Dendritic cell treated with granulocyte-macrophage colony-stimulating factor and Interleukin-4, amounts not matched to agents 40 ng/mL and 50 ng/mL, for 4 days (primary cell): Measurements from ENCODE around the gene RAP1GDS1.
"Not testable (repeated sequence)": the region's sequence is repeated elsewhere in the genome, so short reads cannot be mapped to it uniquely, and the experiment has no call there.

Experiments used
- H3K27ac Mint-ChIP-seq: one replicate; pipeline ENCODE4 v1.8.0; 2022; ENCODE audit warnings: mild to moderate bottlenecking, mixed read lengths
- H3K27me3 Mint-ChIP-seq: one replicate; pipeline ENCODE4 v1.8.0; 2022; ENCODE audit warnings: mild to moderate bottlenecking, mixed read lengths
- H3K36me3 Mint-ChIP-seq: one replicate; pipeline ENCODE4 v1.8.0; 2022; ENCODE audit warnings: low read depth, mixed read lengths
- H3K4me1 Mint-ChIP-seq: one replicate; pipeline ENCODE4 v1.8.0; 2022; ENCODE audit warnings: low read depth, mixed read lengths
- H3K4me3 Mint-ChIP-seq: one replicate; pipeline ENCODE4 v1.8.0; 2022; ENCODE audit warnings: mild to moderate bottlenecking, moderate library complexity, mixed read lengths
- H3K9me3 Mint-ChIP-seq: one replicate; pipeline ENCODE4 v1.8.0; 2022; ENCODE audit warnings: mixed read lengths
- intact Hi-C: fragments of 100-400 bp; cut with micrococcal nuclease; formaldehyde crosslinking; loops from one replicate; pipeline ENCODE4 v1.15.0; 2022

Gene RAP1GDS1

GRCh38 chr4:98448908-98449307, 187.7 kb downstream of the RAP1GDS1 start:
- Mint-ChIP-seq H3K4me1 (peaks cover 24% of the 10 kb centered on the region), H3K4me3 (no peak overlapping the region), H3K9me3 (no peaks in the 10 kb centered on the region), H3K27ac (no peak overlapping the region), H3K36me3 (peaks cover 7% of the 10 kb centered on the region), H3K27me3 (no peaks in the 10 kb centered on the region)
- intact Hi-C loops: loop anchor here (10.0 kb wide), 1 partner anchor 294 kb away; no protein-coding TSS in a partner anchor

DNA sequence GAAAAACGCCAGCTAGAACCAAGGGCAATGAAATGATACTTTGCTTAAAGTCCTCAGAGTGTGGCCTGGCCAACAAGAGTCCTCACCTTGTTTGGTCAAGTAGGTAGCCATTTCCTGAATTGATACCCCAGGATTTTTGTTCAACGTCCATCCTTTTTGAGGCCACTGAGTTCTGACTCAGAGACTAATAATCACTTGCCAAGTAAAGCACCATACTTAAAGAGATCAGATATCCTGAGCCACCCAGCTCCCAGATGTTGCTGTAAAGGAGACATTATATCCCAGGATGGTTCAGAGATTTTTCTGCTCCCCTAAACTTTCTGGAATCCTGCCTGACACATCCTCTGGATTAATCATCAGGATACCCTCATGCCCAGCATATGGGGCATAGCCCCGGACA, 190.9 kb downstream of the RAP1GDS1 start:
- Mint-ChIP-seq H3K4me1 (peaks cover 12% of the 10 kb centered on the region), H3K27me3 (no peaks in the 10 kb centered on the region), H3K4me3 (no peak overlapping the region), H3K9me3 (no peaks in the 10 kb centered on the region), H3K36me3 (no peaks in the 10 kb centered on the region), H3K27ac (no peak overlapping the region)
- intact Hi-C loops: no loop called here

- H3K27ac Mint-ChIP-seq, H3K36me3 Mint-ChIP-seq, H3K4me3 Mint-ChIP-seq, H3K27me3 Mint-ChIP-seq, H3K9me3 Mint-ChIP-seq, intact Hi-C loops, H3K4me1 Mint-ChIP-seq: not testable (repeated sequence)
Observed at GRCh38 chr4:98457422-98457821, 196.2 kb downstream of the RAP1GDS1 start.

GRCh38 chr4:98461121-98461865, 200.1 kb downstream of the RAP1GDS1 start:
- H3K27ac Mint-ChIP-seq, intact Hi-C loops, H3K4me1 Mint-ChIP-seq, H3K27me3 Mint-ChIP-seq, H3K9me3 Mint-ChIP-seq, H3K36me3 Mint-ChIP-seq, H3K4me3 Mint-ChIP-seq: not testable (repeated sequence)

DNA sequence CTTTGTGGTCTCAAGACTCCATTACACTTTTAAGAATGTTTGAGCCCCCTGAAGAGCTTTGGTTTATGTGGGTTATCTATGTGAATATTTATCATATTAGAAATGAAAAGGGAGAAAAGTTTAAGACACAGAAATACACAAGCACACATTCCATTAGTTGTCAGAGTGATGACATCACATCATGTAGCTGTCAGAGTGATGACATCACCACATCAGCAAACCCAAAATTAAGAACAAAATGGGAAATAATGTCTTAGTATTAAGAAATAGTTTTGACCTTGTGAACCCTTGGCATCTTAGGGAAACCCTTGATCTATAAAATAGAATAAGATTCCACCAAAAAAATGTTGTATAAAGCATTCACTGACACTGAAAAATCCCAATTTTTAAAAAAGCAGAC, 201.3 kb downstream of the RAP1GDS1 start:
- H3K27ac Mint-ChIP-seq: no peak overlapping the region
- intact Hi-C loops: no loop called here
- H3K4me1 Mint-ChIP-seq: no peaks in the 10 kb centered on the region
- H3K9me3 Mint-ChIP-seq: no peaks in the 10 kb centered on the region
- no peaks in the 10 kb centered on the region for H3K27me3 Mint-ChIP-seq
- H3K36me3 Mint-ChIP-seq: no peaks in the 10 kb centered on the region
- no peak overlapping the region for H3K4me3 Mint-ChIP-seq

DNA sequence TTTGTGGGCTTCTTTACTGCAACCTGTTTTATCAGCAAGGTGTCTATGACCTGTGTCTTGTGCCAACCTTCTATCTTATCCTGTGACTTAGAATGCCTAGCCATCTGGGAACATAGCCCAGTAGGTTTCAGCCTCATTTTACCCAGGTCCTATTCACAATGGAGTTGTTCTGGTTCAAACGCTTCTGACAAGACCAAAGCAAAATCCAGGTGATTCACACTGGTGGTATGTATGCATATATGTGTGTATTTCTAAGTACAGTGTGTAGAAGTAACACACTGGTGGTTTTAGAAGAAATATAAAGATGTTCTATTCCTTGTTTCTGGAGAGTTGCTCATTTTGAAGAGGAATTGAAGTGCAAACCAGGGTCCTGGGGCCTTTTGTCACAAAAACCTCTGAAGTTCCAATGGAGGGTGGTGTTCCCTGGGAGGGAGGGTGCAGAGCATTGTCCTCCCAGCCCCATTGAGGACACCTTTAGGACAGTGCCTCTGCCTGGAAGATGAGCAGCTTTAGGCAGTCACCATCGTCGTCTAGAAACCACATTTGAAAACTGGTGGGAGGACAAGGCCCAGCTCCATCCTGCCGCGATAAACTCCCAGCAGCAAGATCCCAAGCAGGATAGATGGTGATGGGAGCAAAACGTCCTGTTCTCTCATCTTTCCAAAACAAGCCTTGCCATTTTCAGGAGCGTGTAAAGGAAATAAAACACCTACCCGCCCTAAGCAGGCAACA, 205.8 kb downstream of the RAP1GDS1 start:
- H3K27me3 Mint-ChIP-seq: peaks cover 8% of the 10 kb centered on the region
- H3K9me3 Mint-ChIP-seq: peaks cover 2% of the 10 kb centered on the region
- intact Hi-C loops: loop anchor here (1.0 to 5.0 kb wide), 3 partner anchors 315 to 938 kb away; no protein-coding TSS in a partner anchor
- no peak overlapping the region for H3K27ac Mint-ChIP-seq
- H3K4me3 Mint-ChIP-seq: no peak overlapping the region
- peaks cover 6% of the 10 kb centered on the region for H3K4me1 Mint-ChIP-seq
- H3K36me3 Mint-ChIP-seq: no peaks in the 10 kb centered on the region

- H3K27me3 Mint-ChIP-seq: peaks cover 8% of the 10 kb centered on the region
- no peaks in the 10 kb centered on the region for H3K36me3 Mint-ChIP-seq
- no peak overlapping the region for H3K27ac Mint-ChIP-seq
- peaks cover 8% of the 10 kb centered on the region for H3K9me3 Mint-ChIP-seq
- intact Hi-C loops: loop anchor here (1.0 to 5.0 kb wide), 3 partner anchors 315 to 938 kb away; no protein-coding TSS in a partner anchor
- peak overlapping the region; percentile 64 for H3K4me3 Mint-ChIP-seq
- H3K4me1 Mint-ChIP-seq: peaks cover 6% of the 10 kb centered on the region
Observed at GRCh38 chr4:98467627-98468072, 206.5 kb downstream of the RAP1GDS1 start.

- Mint-ChIP-seq H3K36me3 (no peaks in the 10 kb centered on the region), H3K27me3 (peaks cover 8% of the 10 kb centered on the region), H3K9me3 (peaks cover 9% of the 10 kb centered on the region), H3K4me1 (peaks cover 6% of the 10 kb centered on the region), H3K4me3 (no peak overlapping the region), H3K27ac (no peak overlapping the region)
- intact Hi-C loops: loop anchor here (5.0 kb wide), 1 partner anchor 316 kb away; no protein-coding TSS in a partner anchor
Observed at GRCh38 chr4:98468709-98469108, 207.5 kb downstream of the RAP1GDS1 start.

GRCh38 chr4:98469771-98470170, 208.6 kb downstream of the RAP1GDS1 start:
- Mint-ChIP-seq H3K36me3 (no peaks in the 10 kb centered on the region), H3K4me3 (no peak overlapping the region), H3K9me3 (peaks cover 9% of the 10 kb centered on the region), H3K27me3 (peaks cover 8% of the 10 kb centered on the region), H3K4me1 (peaks cover 6% of the 10 kb centered on the region), H3K27ac (no peak overlapping the region)
- intact Hi-C loops: loop anchor here (5.0 kb wide), 1 partner anchor 317 kb away; no protein-coding TSS in a partner anchor

- intact Hi-C loops: no loop called here
- Mint-ChIP-seq H3K4me1 (peaks cover 6% of the 10 kb centered on the region), H3K27ac (no peak overlapping the region), H3K36me3 (no peaks in the 10 kb centered on the region), H3K27me3 (peaks cover 8% of the 10 kb centered on the region), H3K4me3 (no peak overlapping the region), H3K9me3 (peaks cover 9% of the 10 kb centered on the region)
Observed at GRCh38 chr4:98470366-98470765, 209.2 kb downstream of the RAP1GDS1 start.

- peaks cover 9% of the 10 kb centered on the region for H3K9me3 Mint-ChIP-seq
- peaks cover 8% of the 10 kb centered on the region for H3K27me3 Mint-ChIP-seq
- H3K4me1 Mint-ChIP-seq: peaks cover 6% of the 10 kb centered on the region
- no peaks in the 10 kb centered on the region for H3K36me3 Mint-ChIP-seq
- H3K4me3 Mint-ChIP-seq: no peak overlapping the region
- H3K27ac Mint-ChIP-seq: no peak overlapping the region
- intact Hi-C loops: no loop called here
Observed at GRCh38 chr4:98470831-98471230, 209.6 kb downstream of the RAP1GDS1 start.

GRCh38 chr4:98473046-98473445, 211.9 kb downstream of the RAP1GDS1 start:
- Mint-ChIP-seq H3K36me3 (no peaks in the 10 kb centered on the region), H3K27ac (no peak overlapping the region), H3K9me3 (peaks cover 9% of the 10 kb centered on the region), H3K4me3 (no peak overlapping the region), H3K27me3 (peaks cover 5% of the 10 kb centered on the region), H3K4me1 (peaks cover 6% of the 10 kb centered on the region)
- intact Hi-C loops: no loop called here

- Mint-ChIP-seq H3K4me3 (no peak overlapping the region), H3K27me3 (no peaks in the 10 kb centered on the region), H3K36me3 (no peaks in the 10 kb centered on the region), H3K27ac (no peak overlapping the region), H3K9me3 (peaks cover 9% of the 10 kb centered on the region), H3K4me1 (no peaks in the 10 kb centered on the region)
- intact Hi-C loops: no loop called here
Observed at GRCh38 chr4:98474408-98474844, 213.2 kb downstream of the RAP1GDS1 start.

DNA sequence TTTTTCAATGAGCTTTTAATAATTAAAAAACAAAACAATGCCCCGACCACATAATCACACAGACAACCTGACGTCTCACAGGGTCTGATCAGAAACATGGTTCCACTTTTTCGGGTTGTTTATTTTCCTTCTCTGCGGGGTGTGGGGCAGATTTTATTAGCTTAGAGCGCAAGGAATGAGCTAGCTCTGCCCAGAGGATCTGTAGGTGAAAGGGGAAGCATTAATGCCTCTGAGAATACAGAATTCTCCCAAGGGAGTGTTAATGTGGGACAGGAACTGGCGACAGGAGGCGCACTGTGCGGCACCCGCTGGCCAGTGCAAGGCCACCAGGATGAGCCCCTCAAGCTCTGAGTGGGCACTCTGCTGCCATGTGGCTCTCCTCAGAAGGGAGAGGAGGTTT, 215.7 kb downstream of the RAP1GDS1 start:
- H3K27ac Mint-ChIP-seq: no peak overlapping the region

More for the DNA sequence above, 215.7 kb downstream of the RAP1GDS1 start:
- H3K27me3 Mint-ChIP-seq: no peaks in the 10 kb centered on the region
- H3K4me3 Mint-ChIP-seq: no peak overlapping the region
- intact Hi-C loops: no loop called here
- H3K4me1 Mint-ChIP-seq: no peaks in the 10 kb centered on the region
- no peaks in the 10 kb centered on the region for H3K36me3 Mint-ChIP-seq
- peaks cover 9% of the 10 kb centered on the region for H3K9me3 Mint-ChIP-seq
